PFSK-1 (cell line): ENCODE measurements around the gene WDR20.

Experiments
- FOXP2 ChIP-seq: optimal IDR thresholded peaks from 2 replicates; pipeline ENCODE3; 2011; ENCODE audit warnings: borderline replicate concordance, control low read depth, inconsistent platforms; ENCODE audit not compliant: insufficient read depth; ENCODE audit errors: extremely low read length, extremely low read depth
- POLR2AphosphoS5 ChIP-seq: IDR thresholded peaks from 2 replicates; pipeline ENCODE4 v1.6.1; 2012; ENCODE audit warnings: low read depth, mild to moderate bottlenecking, control low read depth, low read length, moderate library complexity
- REST ChIP-seq, 2 experiments: IDR thresholded peaks; 2 replicates each; pipeline versions ENCODE4 v1.6.1 to v1.8.0; 2011 to 2012; ENCODE audit warnings: low read depth in 2 of 2, low read length in 2 of 2, control low read depth in 1 of 2, inconsistent platforms in 1 of 2, mild to moderate bottlenecking in 1 of 2, moderate library complexity in 1 of 2; ENCODE audit not compliant: insufficient read depth in 1 of 2
- SIN3A ChIP-seq: IDR thresholded peaks from 2 replicates; pipeline ENCODE4 v1.6.1; 2012; ENCODE audit warnings: mild to moderate bottlenecking, low read length, moderate library complexity, borderline replicate concordance; ENCODE audit not compliant: insufficient read depth
- TAF1 ChIP-seq: IDR thresholded peaks from 2 replicates; pipeline ENCODE4 v1.6.1; 2012; ENCODE audit warnings: low read length, control low read depth, borderline replicate concordance; ENCODE audit not compliant: insufficient read depth

Gene WDR20

GRCh38 chr14:102150744-102151143 lies 11.0 kb downstream of the WDR20 start:
- TF ChIP-seq FOXP2 (no peak), SIN3A (no peak), POLR2AphosphoS5 (no peak)

GRCh38 chr14:102154121-102154520 lies 14.4 kb downstream of the WDR20 start:
- no peak for TF ChIP-seq POLR2AphosphoS5
- TF ChIP-seq SIN3A: no peak
- TF ChIP-seq TAF1: no peak
- no peak for TF ChIP-seq FOXP2

GRCh38 chr14:102154821-102155549 lies 15.3 kb downstream of the WDR20 start:
- TF ChIP-seq TAF1 (no peak), SIN3A (no peak), REST (IDR thresholded peaks at IDR 0.05; ENCODE audit: insufficient read depth in 1 of 2, low read depth in 2 of 2, low read length in 2 of 2) (no peak), FOXP2 (no peak), POLR2AphosphoS5 (no peak)

- TF ChIP-seq SIN3A (no peak), REST (IDR thresholded peaks at IDR 0.05; ENCODE audit: insufficient read depth in 1 of 2, low read depth in 2 of 2, low read length in 2 of 2) (no peak)
Measured at GRCh38 chr14:102157346-102157745, 17.6 kb downstream of the WDR20 start.

- TF ChIP-seq SIN3A (no peak), POLR2AphosphoS5 (no peak)
Measured at GRCh38 chr14:102158797-102159196, 19.1 kb downstream of the WDR20 start.

- no peak for TF ChIP-seq TAF1
- TF ChIP-seq POLR2AphosphoS5: no peak
- no peak for TF ChIP-seq FOXP2
- TF ChIP-seq REST (IDR thresholded peaks at IDR 0.05; ENCODE audit: insufficient read depth in 1 of 2, low read depth in 2 of 2, low read length in 2 of 2): no peak
- TF ChIP-seq SIN3A: no peak
Measured at GRCh38 chr14:102159841-102160240, 20.1 kb downstream of the WDR20 start.

GRCh38 chr14:102162487-102162886 lies 22.8 kb downstream of the WDR20 start:
- TF ChIP-seq FOXP2: no peak
- no peak for TF ChIP-seq SIN3A
- no peak for TF ChIP-seq REST (IDR thresholded peaks at IDR 0.05; ENCODE audit: insufficient read depth in 1 of 2, low read depth in 2 of 2, low read length in 2 of 2)
- no peak for TF ChIP-seq TAF1
- no peak for TF ChIP-seq POLR2AphosphoS5
